Peyer's patch (tissue), 4 donors: ENCODE measurements around the gene HOXD12.

Experiments used
- CTCF ChIP-seq, 6 experiments: fragments of 450-650 bp in 4 of 6; fragments of 200-600 bp in 2 of 6; sonication (generic) in 1 of 6; IDR thresholded peaks; one replicate each; pipeline ENCODE4 v1.5.1; 2017 to 2019; ENCODE audit warnings: antibody characterized with exemption in 6 of 6, mild to moderate bottlenecking in 3 of 6, moderate library complexity in 1 of 6
- POLR2A ChIP-seq, 2 donors: fragments of 450-650 bp; IDR thresholded peaks; one replicate each; pipeline ENCODE4 v1.5.1; 2017; ENCODE audit warnings: antibody characterized with exemption in 2 of 2, mild to moderate bottlenecking in 2 of 2, moderate library complexity in 2 of 2

- TF ChIP-seq CTCF (IDR thresholded peaks at IDR 0.05), result no peak
- no peak for TF ChIP-seq POLR2A (IDR thresholded peaks at IDR 0.05)
Measured at GRCh38 chr2:176130957-176131847, 31.6 kb downstream of the HOXD12 start.
